NCI-H748 (cell line): ENCODE results near the gene ADAMTS14.
A peak's percentile ranks its signal among the peaks of the same experiment; 100 is the strongest.
"Not testable (repeated sequence)": the region's sequence is repeated elsewhere in the genome, so short reads cannot be mapped to it uniquely, and the experiment has no call there.

Source experiments
- DNase-seq: peaks from one replicate; lab custom pipeline; 2025; ENCODE audit not compliant: unreplicated experiment; lab: John Stamatoyannopoulos, UW

ADAMTS14 gene

GRCh38 chr10:70672165-70673042 lies at the start of gene ADAMTS14:
Gene ADAMTS14, plus strand, starts transcription at chr10:70672506. Its CDS starts 297 bp downstream, at chr10:70672803.
- peak; percentile 56 for DNase-seq

- DNase-seq = no peak
Measured at GRCh38 chr10:70622541-70622940, 49.8 kb upstream of the ADAMTS14 start.

- no peak for DNase-seq
Measured at GRCh38 chr10:70622981-70623844, 49.1 kb upstream of the ADAMTS14 start.

GRCh38 chr10:70626056-70626455 lies 46.2 kb upstream of the ADAMTS14 start:
- no peak for DNase-seq

- DNase-seq = no peak
Measured at GRCh38 chr10:70629338-70629737, 43.0 kb upstream of the ADAMTS14 start.

GRCh38 chr10:70631735-70632134 lies 40.6 kb upstream of the ADAMTS14 start:
- not testable (repeated sequence) for DNase-seq

- DNase-seq = no peak
Measured at GRCh38 chr10:70634011-70634410, 38.3 kb upstream of the ADAMTS14 start.

- DNase-seq = not testable (repeated sequence)
Measured at GRCh38 chr10:70634515-70634914, 37.8 kb upstream of the ADAMTS14 start.

GRCh38 chr10:70639640-70640383 lies 32.5 kb upstream of the ADAMTS14 start:
- not testable (repeated sequence) for DNase-seq

GRCh38 chr10:70643272-70643671 lies 29.0 kb upstream of the ADAMTS14 start:
- DNase-seq = not testable (repeated sequence)

- DNase-seq = peak; percentile 12
Measured at GRCh38 chr10:70644959-70645358, 27.3 kb upstream of the ADAMTS14 start.

GRCh38 chr10:70647086-70647485 lies 25.2 kb upstream of the ADAMTS14 start:
- no peak for DNase-seq

GRCh38 chr10:70648427-70648826 lies 23.9 kb upstream of the ADAMTS14 start:
- peak; percentile 37 for DNase-seq

GRCh38 chr10:70649526-70649925 lies 22.8 kb upstream of the ADAMTS14 start:
- DNase-seq = no peak

- no peak for DNase-seq
Measured at GRCh38 chr10:70650104-70650503, 22.2 kb upstream of the ADAMTS14 start.

- DNase-seq = no peak
Measured at GRCh38 chr10:70650718-70651117, 21.6 kb upstream of the ADAMTS14 start.

GRCh38 chr10:70651661-70652060 lies 20.6 kb upstream of the ADAMTS14 start:
- DNase-seq = peak; percentile 36

- no peak for DNase-seq
Measured at GRCh38 chr10:70652761-70653657, 19.3 kb upstream of the ADAMTS14 start.

GRCh38 chr10:70655316-70655715 lies 17.0 kb upstream of the ADAMTS14 start:
- no peak for DNase-seq

GRCh38 chr10:70656489-70656888 lies 15.8 kb upstream of the ADAMTS14 start:
- DNase-seq = no peak
